ENCODE results near the gene SPATA33.
A peak's percentile ranks its signal among the peaks of the same experiment; 100 is the strongest.
"Not testable (repeated sequence)": the region's sequence is repeated elsewhere in the genome, so short reads cannot be mapped to it uniquely, and the experiment has no call there.

The SPATA33 gene

DNA sequence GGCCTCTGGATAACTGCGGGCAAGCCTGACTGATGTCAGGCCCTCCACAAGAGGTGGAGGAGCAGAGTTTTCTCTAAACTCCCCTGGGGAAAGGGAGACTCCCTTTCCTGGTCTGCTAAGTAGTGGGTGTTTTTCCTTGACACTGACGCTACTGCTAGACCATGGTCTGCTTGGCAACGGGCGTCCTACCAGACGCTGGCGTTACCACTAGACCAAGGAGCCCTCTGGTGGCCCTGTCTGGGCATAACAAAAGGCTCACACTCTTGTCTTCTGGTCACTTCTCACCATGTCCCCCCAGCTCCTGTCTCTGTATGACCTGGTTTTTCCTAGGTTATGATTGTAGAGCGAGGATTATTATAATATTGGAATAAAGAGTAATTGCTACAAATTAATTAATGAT is 9.4 kb downstream of the SPATA33 start:
- DNase-seq: not testable (repeated sequence)

DNA sequence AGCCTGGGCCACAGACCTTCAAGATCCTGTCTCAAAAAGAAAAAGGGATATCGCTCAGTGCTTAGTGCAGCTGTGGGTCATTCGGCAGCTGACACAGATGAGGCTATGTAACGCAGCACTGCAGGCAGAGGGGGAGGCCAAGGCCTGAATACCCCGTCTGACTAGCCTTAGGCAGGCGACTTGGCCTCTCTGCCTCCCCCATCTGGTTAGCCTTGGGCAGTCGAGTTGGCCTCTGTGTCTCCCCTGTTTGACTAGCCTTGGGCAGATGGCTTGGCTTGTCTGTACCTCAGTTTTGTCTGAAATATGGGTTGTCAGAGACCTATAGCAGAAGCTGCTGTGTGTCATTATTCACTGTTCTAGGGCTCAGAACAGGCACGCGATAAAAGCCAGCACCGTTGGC is 10.0 kb downstream of the SPATA33 start:
- no peak for DNase-seq

DNA sequence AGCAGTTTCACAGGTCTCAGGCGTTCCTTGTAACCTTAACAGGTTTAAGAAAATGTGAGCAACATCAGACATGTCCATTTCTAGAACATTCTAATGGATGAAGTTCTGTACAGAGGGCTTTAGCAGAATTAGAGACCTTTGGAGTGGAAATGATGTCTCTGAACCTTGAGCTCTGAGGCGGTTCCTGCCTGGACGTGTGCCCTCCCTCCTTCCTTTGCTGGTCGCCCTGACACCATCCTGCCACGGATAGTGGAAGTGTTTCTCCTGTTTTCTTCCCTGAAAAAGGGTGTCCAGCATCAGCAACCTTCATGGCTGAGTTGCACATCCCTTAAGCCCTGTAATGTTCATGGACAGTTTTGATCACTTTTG is 11.1 kb downstream of the SPATA33 start:
- no peak for DNase-seq

DNA sequence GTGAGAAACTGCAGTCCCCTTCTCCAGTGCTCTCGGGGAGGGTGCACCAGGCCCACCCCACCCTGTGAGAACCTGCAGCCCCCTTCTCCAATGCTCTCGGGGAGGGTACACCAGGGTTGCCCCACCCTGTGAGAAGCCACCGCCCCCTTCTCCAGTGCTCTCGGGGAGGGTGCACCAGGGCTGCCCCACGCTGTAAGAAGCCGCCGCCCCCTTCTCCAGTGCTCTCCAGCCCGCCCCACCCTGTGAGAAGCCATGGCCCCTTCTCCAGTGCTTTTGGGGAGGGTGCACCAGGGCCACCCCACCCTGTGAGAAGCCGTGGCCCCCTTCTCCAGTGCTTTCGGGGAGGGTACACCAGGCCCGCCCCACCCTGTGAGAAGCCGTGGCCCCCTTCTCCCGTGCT is 12.1 kb downstream of the SPATA33 start:
- no peak for DNase-seq

- no peak for DNase-seq
Measured at GRCh38 chr16:89670496-89671431, 13.1 kb downstream of the SPATA33 start.

GRCh38 chr16:89671565-89671964 is 13.9 kb downstream of the SPATA33 start:
- not testable (repeated sequence) for DNase-seq

GRCh38 chr16:89672177-89672941 is 14.7 kb downstream of the SPATA33 start:
- no peak for DNase-seq

- no peak for DNase-seq
Measured at GRCh38 chr16:89678258-89678657, 20.6 kb downstream of the SPATA33 start.

GRCh38 chr16:89685916-89686315 is 28.3 kb downstream of the SPATA33 start:
- no peak for DNase-seq

GRCh38 chr16:89686520-89687091 is 29.0 kb downstream of the SPATA33 start, which contains the start of gene CDK10:
Gene CDK10, plus strand, starts transcription at chr16:89686689. Its CDS starts 22 bp downstream, at chr16:89686711.
- peak; percentile 86 for DNase-seq

- no peak for DNase-seq
Measured at GRCh38 chr16:89687092-89687940, 29.7 kb downstream of the SPATA33 start.

DNA sequence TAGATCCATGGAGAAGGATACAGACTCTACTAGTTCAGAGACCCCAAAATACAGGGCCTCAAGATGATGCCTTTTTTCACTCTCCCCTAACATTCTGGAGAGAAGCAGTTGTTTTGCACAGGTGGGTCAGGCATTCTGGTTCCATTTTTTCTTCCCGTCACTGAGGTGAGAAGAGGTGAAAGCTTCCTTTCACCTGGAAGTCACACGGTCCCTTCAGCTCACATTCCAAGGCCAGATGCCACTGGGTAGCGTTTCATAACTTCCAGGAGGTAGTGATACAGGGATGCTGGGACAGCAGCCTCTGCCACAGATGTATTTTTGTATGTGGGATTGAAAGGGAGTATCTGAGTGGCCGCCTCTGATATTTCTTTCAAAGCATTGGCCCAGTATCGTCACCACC is 30.8 kb downstream of the SPATA33 start:
- DNase-seq: no peak

- DNase-seq: no peak
Measured at GRCh38 chr16:89689142-89689541, 31.5 kb downstream of the SPATA33 start.

DNA sequence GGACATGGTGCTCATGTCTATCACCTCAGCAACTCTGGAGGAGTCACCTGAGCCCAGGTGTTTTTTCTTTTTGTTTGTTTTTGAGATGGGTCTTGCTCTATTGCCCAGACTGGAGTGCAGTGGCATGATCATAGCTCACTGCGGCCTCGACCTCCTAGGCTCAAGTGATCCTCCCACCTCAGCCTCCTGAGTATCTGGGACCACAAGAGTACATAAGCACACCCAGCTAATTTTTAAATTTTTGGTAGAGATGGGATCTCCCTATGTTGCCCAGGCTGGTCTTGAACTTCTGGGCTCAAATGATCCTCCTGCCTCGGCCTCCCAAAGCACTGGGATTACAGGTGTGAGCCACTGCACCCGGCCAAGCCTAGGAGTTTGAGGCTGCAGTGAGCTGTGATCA is 32.0 kb downstream of the SPATA33 start:
- DNase-seq: not testable (repeated sequence)

DNA sequence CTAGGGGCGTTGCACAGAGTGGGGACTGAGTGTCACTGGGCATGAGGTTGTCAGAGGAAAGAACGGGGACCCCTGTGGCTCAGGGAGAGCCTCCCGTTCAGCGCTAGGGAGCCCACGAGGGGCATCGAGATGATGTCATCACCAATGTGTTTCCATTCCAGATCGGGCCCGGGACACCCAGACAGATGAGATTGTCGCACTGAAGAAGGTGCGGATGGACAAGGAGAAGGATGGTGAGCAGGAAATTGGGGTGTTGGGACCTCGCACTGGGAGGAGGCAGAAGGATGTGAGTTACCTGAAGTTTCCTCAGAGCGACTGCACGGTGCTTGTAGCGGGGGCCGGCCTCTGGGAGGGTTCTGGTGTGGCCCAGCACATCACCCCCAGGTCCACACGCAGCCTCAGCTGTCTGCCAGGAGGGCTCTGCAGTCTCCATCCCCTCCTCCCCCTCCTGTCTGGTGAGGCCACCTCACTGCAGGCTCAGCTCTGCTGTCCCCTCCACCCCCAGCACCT is 32.8 kb downstream of the SPATA33 start:
- no peak for DNase-seq

DNA sequence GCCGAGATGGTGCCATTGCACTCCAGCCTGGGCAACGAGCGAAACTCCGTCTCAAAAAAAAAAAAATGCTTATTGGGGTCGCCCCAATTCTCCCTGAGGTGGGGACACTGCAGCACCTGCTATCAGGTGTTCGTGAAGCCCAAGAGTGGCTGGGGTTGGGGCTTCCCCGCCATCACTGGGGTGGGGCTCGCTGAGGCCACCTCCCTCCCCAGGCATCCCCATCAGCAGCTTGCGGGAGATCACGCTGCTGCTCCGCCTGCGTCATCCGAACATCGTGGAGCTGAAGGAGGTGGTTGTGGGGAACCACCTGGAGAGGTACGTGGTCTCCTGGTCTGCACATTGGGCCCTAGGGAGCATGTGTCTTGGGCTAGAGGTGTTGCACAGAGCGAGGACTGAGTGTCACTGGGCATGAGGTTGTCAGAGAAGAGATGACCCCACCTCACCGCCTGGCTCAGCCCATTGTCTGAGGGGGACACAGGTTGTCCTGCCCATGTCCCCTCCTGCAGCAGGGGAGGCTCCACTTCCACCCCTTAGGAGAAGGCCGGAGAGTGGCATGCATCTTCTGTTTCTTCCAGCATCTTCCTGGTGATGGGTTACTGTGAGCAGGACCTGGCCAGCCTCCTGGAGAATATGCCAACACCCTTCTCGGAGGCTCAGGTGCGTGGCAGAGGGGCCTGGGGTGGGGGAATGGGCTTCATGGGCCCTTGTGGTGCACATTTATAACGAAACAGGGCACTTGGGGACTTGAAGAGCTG is 33.8 kb downstream of the SPATA33 start:
- DNase-seq: no peak

- DNase-seq: no peak
Measured at GRCh38 chr16:89691986-89692569, 34.4 kb downstream of the SPATA33 start.

DNA sequence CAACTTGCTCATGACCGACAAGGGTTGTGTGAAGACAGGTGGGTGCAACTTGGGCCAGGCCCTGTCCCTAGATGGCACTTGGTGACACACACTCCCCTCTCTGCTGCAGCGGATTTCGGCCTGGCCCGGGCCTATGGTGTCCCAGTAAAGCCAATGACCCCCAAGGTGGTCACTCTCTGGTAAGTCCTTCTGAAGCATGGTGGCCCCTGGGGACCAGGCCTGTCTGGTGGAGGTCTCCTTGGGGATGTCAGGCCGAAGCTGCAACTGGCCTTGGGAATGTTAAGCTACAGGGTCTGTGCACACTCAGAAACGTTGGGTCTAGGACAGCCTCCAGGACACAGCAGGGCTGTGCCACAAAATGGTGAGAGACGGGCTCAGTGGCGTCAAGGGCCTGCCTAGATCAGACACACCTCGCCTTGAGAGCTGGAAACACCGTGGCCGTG is 35.7 kb downstream of the SPATA33 start:
- no peak for DNase-seq

- DNase-seq: no peak
Measured at GRCh38 chr16:89693931-89694783, 36.5 kb downstream of the SPATA33 start.

DNA sequence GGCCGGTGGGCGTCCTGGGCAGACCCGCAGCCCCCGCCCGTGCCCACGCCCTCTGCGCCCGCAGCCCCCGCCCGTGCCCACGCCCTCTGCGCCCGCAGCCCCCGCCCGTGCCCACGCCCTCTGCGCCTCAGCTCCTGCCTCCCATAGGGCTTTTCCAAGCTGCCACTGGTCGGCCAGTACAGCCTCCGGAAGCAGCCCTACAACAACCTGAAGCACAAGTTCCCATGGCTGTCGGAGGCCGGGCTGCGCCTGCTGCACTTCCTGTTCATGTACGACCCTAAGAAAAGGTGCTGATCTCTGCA is 37.1 kb downstream of the SPATA33 start:
- not testable (repeated sequence) for DNase-seq
